A549 treated with AZD2906 at 1 μM for 4 hours (cell line): ENCODE results near the gene RASSF6. TPM values are rescaled to one million over a fixed set of nuclear protein-coding genes. Genes with fewer than 3 reads are reported as not detected.

Source experiments
- total RNA-seq: library from RNA; stranded (reverse); fragments of 200-300 nt; extraction: Qiagen RNA extraction; gene quantifications from 5 replicates; pipeline ENCODE4 v1.2.3, GENCODE V29; 2022

The RASSF6 gene, protein sequence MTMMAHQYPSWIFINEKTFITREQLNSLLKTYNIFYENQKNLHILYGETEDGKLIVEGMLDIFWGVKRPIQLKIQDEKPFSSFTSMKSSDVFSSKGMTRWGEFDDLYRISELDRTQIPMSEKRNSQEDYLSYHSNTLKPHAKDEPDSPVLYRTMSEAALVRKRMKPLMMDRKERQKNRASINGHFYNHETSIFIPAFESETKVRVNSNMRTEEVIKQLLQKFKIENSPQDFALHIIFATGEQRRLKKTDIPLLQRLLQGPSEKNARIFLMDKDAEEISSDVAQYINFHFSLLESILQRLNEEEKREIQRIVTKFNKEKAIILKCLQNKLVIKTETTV
- total RNA-seq: 0.66 to 0.88 TPM (median 0.76 TPM) in 5 replicates

DNA sequence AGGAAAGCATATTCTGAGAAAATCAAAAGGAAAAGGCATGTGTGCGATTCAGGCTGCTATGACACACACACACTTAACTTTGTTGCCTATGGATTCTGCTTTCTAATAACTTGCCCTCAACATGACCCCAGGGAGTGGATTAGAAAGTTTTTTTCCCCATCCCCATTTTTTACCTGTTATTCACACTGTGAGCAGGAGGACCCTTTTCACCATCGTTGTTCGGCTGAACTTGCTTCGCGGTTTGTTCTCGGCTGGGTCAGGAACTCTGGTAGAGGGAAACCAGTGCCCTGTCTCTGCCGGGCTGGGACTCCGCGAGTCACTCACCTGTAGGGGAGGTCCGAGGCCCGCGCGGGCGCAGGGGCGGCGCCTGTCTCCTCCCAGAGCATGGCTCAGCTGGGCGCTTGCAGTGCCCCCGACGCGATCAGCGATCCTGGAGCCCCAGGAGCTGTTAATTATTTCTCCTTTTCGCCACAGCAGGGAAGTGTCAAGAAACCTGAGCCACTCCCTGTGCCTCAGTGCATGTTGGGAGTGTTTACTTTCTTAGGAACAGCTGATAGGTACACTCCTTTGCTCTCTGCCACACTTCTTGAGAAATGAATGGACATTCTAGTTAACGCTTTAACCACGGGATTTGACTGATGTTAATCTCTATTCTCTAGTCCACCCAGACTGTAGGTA is at the start of gene RASSF6:
Gene RASSF6 (minus strand): TSS at position 322 of the 678 bp plus-strand sequence. CDS start 8,641 bp downstream, outside the sequence.

Other genes starting within 250 kb of the RASSF6 start
- gene ALB, start 216.1 kb downstream of the RASSF6 start, total RNA-seq: 0.16 to 1.7 TPM (median 1.5 TPM) in 3 of 5 replicates, not detected in the others
- gene AFP, start 184.2 kb downstream of the RASSF6 start, total RNA-seq: 1.6 to 5.0 TPM (median 2.0 TPM) in 5 replicates
- not detected in 5 replicates for gene AFM, start 138.7 kb downstream of the RASSF6 start, total RNA-seq
- gene CXCL8, start 120.1 kb upstream of the RASSF6 start, total RNA-seq: 4.3 to 8.8 TPM (median 6.0 TPM) in 5 replicates
- gene CXCL6, start 216.2 kb upstream of the RASSF6 start, total RNA-seq: 0.06 TPM in 1 of 5 replicates, not detected in the others
- gene PF4V1, start 232.9 kb upstream of the RASSF6 start, total RNA-seq: not detected in 5 replicates
- 5.3 to 6.6 TPM (median 6.2 TPM) in 5 replicates for gene CXCL1, start 249.0 kb upstream of the RASSF6 start, total RNA-seq